Measurements from ENCODE around the gene NPAS3. TPM values are rescaled to one million over a fixed set of nuclear protein-coding genes. Genes with fewer than 3 reads are reported as not detected.

Gene NPAS3
- total RNA-seq, 1 donor from 2014 or later = 0.08 TPM

GRCh38 chr14:33732175-33732574, 793.5 kb downstream of the NPAS3 start:
- ATAC-seq = no peak

- ATAC-seq = no peak
These were observed 794.6 kb downstream of the NPAS3 start for GRCh38 chr14:33733310-33733709.

GRCh38 chr14:33733721-33734120, 795.0 kb downstream of the NPAS3 start:
- ATAC-seq = no peak

- no peak for ATAC-seq
These were observed 795.7 kb downstream of the NPAS3 start for GRCh38 chr14:33734387-33734786.

GRCh38 chr14:33736299-33736825, 797.7 kb downstream of the NPAS3 start:
- no peak for ATAC-seq

GRCh38 chr14:33736979-33737378, 798.3 kb downstream of the NPAS3 start:
- no peak for ATAC-seq

- no peak for ATAC-seq
These were observed 798.8 kb downstream of the NPAS3 start for GRCh38 chr14:33737446-33737845.

- no peak for ATAC-seq
These were observed 799.4 kb downstream of the NPAS3 start for GRCh38 chr14:33738029-33738428.

- ATAC-seq = no peak
These were observed 799.8 kb downstream of the NPAS3 start for GRCh38 chr14:33738491-33738890.

GRCh38 chr14:33740531-33740930, 801.9 kb downstream of the NPAS3 start:
- ATAC-seq = no peak

GRCh38 chr14:33742166-33742565, 803.5 kb downstream of the NPAS3 start:
- no peak for ATAC-seq

- ATAC-seq = no peak
These were observed 806.5 kb downstream of the NPAS3 start for GRCh38 chr14:33745163-33745562.

- ATAC-seq = no peak
These were observed 809.1 kb downstream of the NPAS3 start for GRCh38 chr14:33747749-33748148.

GRCh38 chr14:33754261-33754660, 815.6 kb downstream of the NPAS3 start:
- no peak for ATAC-seq

GRCh38 chr14:33755358-33755757, 816.7 kb downstream of the NPAS3 start:
- ATAC-seq = no peak

GRCh38 chr14:33756833-33757232, 818.2 kb downstream of the NPAS3 start:
- ATAC-seq = no peak

GRCh38 chr14:33758547-33758946, 819.9 kb downstream of the NPAS3 start:
- ATAC-seq = no peak

GRCh38 chr14:33762161-33762851, 823.6 kb downstream of the NPAS3 start:
- no peak for ATAC-seq

GRCh38 chr14:33764876-33765650, 826.4 kb downstream of the NPAS3 start:
- ATAC-seq = no peak

- no peak for ATAC-seq
These were observed 829.1 kb downstream of the NPAS3 start for GRCh38 chr14:33767586-33768457.

- ATAC-seq = no peak
These were observed 829.8 kb downstream of the NPAS3 start for GRCh38 chr14:33768458-33768830.

GRCh38 chr14:33773205-33774030, 834.7 kb downstream of the NPAS3 start:
- no peak for ATAC-seq

All from esophagus mucosa (tissue), 1 donor.